GM12878 (cell line): Measurements from ENCODE around the gene MAT2B. TPM values are rescaled to one million over a fixed set of nuclear protein-coding genes. Genes with fewer than 3 reads are reported as not detected.

ENCODE experiments used
- ATAC-seq: fragments of 200-7000 bp; cut with Tn5 transposase; 3 replicates; pipeline ENCODE4 v1.9.1; 2020; ENCODE audit warnings: mild to moderate bottlenecking, moderate library complexity
- Bru-seq: library from RNA; stranded (reverse); fragments of 400-500 nt; gene quantifications from one replicate; lab custom pipeline; 2021; lab: Mats Ljungman, UMichigan
- BruChase-seq, 2 experiments: library from RNA; stranded (reverse); fragments of 400-500 nt; gene quantifications; one replicate each; lab custom pipeline; 2021; lab: Mats Ljungman, UMichigan
- BruUV-seq: library from RNA; stranded (reverse); fragments of 400-500 nt; replicated peaks from 2 replicates; lab custom pipeline; 2021; lab: Mats Ljungman, UMichigan
- CTCF ChIA-PET: fragments of 300-600 bp; sonication (Branson Sonifier 250); formaldehyde crosslinking; extraction: SDS; loops from one replicate; lab custom pipeline; 2021; ENCODE audit warnings: inconsistent platforms; lab: Yijun Ruan, JAX
- POLR2A ChIA-PET: fragments of 350-600 bp; formaldehyde crosslinking; extraction: SDS; loops from one replicate; lab custom pipeline; 2021; ENCODE audit warnings: inconsistent platforms; lab: Charles Lee
- RAD21 ChIA-PET: fragments of 300-600 bp; sonication (Branson Sonifier 250); formaldehyde crosslinking; loops from one replicate; lab custom pipeline; 2023; ENCODE audit warnings: antibody characterized with exemption; ENCODE audit not compliant: unreplicated experiment; lab: Charles Lee
- SMC1A ChIA-PET: fragments of 300-600 bp; sonication (Branson Sonifier 250); formaldehyde crosslinking; loops from one replicate; lab custom pipeline; 2023; ENCODE audit not compliant: unreplicated experiment, uncharacterized antibody; lab: Charles Lee
- DNase-seq: peaks from one replicate; pipeline ENCODE4 v3.0.0-alpha.2; 2011; ENCODE audit warnings: low read depth, low spot score
- FAIRE-seq: peaks from 3 replicates; lab custom pipeline; 2011; peaks lifted over from hg19 to GRCh38; lab: Jason Lieb, UNC
- H2AFZ ChIP-seq: 2 replicates; pipeline ENCODE4 v1.6.0; 2011; ENCODE audit warnings: low read depth, low read length, control low read depth; ENCODE audit not compliant: control insufficient read depth
- H3K27ac ChIP-seq: 2 replicates; pipeline ENCODE4 v1.5.1; 2011; ENCODE audit warnings: control low read depth; ENCODE audit not compliant: control insufficient read depth, insufficient read depth
- H3K27me3 ChIP-seq, 2 experiments: replicated peaks in 1 of 2; 2 replicates each; pipeline versions ENCODE4 v1.6.0 to v1.6.1; 2011; ENCODE audit warnings: low read length in 1 of 2; ENCODE audit not compliant: control insufficient read depth in 2 of 2, insufficient read depth in 2 of 2
- H3K36me3 ChIP-seq, 2 experiments: 2 replicates each; pipeline ENCODE4 v1.5.1; 2011; ENCODE audit warnings: low read length in 1 of 2; ENCODE audit not compliant: control insufficient read depth in 2 of 2, insufficient read depth in 2 of 2
- H3K4me1 ChIP-seq: 2 replicates; pipeline ENCODE4 v1.6.1; 2011; ENCODE audit warnings: mild to moderate bottlenecking, low read length, moderate library complexity, mixed read lengths; ENCODE audit not compliant: control insufficient read depth, insufficient read depth
- H3K4me2 ChIP-seq: 2 replicates; pipeline ENCODE4 v1.6.0; 2011; ENCODE audit warnings: control low read depth; ENCODE audit not compliant: control insufficient read depth, insufficient read depth
- H3K4me3 ChIP-seq: fragments of 200-600 bp; sonication (generic); 2 replicates; pipeline ENCODE4 v1.5.1; 2016
- H3K79me2 ChIP-seq: 2 replicates; pipeline ENCODE4 v1.6.0; 2011; ENCODE audit warnings: low read length; ENCODE audit not compliant: control insufficient read depth, insufficient read depth
- H3K9ac ChIP-seq: 2 replicates; pipeline ENCODE4 v1.8.0; 2011; ENCODE audit warnings: low read length, control low read depth, mixed read lengths; ENCODE audit not compliant: control insufficient read depth, insufficient read depth
- H3K9me3 ChIP-seq: replicated peaks from 3 replicates; pipeline ENCODE4 v1.5.1; 2011; ENCODE audit warnings: mild to moderate bottlenecking, low read length; ENCODE audit not compliant: control insufficient read depth, insufficient read depth
- H4K20me1 ChIP-seq: 2 replicates; pipeline ENCODE4 v1.6.0; 2011; ENCODE audit not compliant: control insufficient read depth, insufficient read depth
- CBX5 ChIP-seq: sonication (generic); IDR thresholded peaks from 2 replicates; pipeline ENCODE4 v1.6.1; 2016; ENCODE audit warnings: low read depth, moderate library complexity, mild to moderate bottlenecking, inconsistent platforms
- CHD2 ChIP-seq: IDR thresholded peaks from 2 replicates; pipeline ENCODE4 v1.6.1; 2011; ENCODE audit warnings: low read depth, low read length, improper control_type of control experiment, borderline replicate concordance
- CREB1 ChIP-seq: IDR thresholded peaks from 2 replicates; pipeline ENCODE4 v1.6.1; 2012; ENCODE audit warnings: low read depth, mild to moderate bottlenecking, inconsistent platforms
- CREM ChIP-seq: IDR thresholded peaks from 2 replicates; pipeline ENCODE4 v1.6.1; 2014; ENCODE audit warnings: antibody characterized with exemption, low read depth
- EGR1 ChIP-seq, 2 experiments: IDR thresholded peaks; 1 replicate in 1 of 2; 2 replicates in 1 of 2; pipeline ENCODE4 v1.6.1; 2011 to 2012; ENCODE audit warnings: low read depth in 2 of 2, low read length in 2 of 2, borderline replicate concordance in 1 of 2, mild to moderate bottlenecking in 1 of 2, moderate library complexity in 1 of 2
- FOXM1 ChIP-seq: IDR thresholded peaks from 2 replicates; pipeline ENCODE4 v1.6.1; 2012; ENCODE audit warnings: low read depth, mild to moderate bottlenecking, inconsistent platforms, low read length, moderate library complexity
- JUND ChIP-seq: IDR thresholded peaks from 2 replicates; pipeline ENCODE4 v1.6.1; 2012; ENCODE audit warnings: low read depth, mild to moderate bottlenecking, low read length, improper control_type of control experiment, moderate library complexity
- LARP7 ChIP-seq: fragments of 450-650 bp; IDR thresholded peaks from 2 replicates; pipeline ENCODE4 v1.6.1; 2017; ENCODE audit warnings: mild to moderate bottlenecking
- NR2C2 ChIP-seq: IDR thresholded peaks from 2 replicates; pipeline ENCODE4 v1.6.1; 2011; ENCODE audit warnings: borderline replicate concordance, low read depth; ENCODE audit not compliant: control insufficient read depth, insufficient read length
- PAX8 ChIP-seq: fragments of 450-650 bp; IDR thresholded peaks from 2 replicates; pipeline ENCODE4 v1.6.1; 2017; ENCODE audit warnings: mild to moderate bottlenecking, moderate library complexity
- POLR2AphosphoS2 ChIP-seq: IDR thresholded peaks from 2 replicates; pipeline ENCODE4 v1.6.1; 2011; ENCODE audit warnings: low read depth, mild to moderate bottlenecking, low read length, improper control_type of control experiment, moderate library complexity
- RCOR1 ChIP-seq: conservative IDR thresholded peaks from 2 replicates; pipeline ENCODE4 v1.6.1; 2012; ENCODE audit warnings: low read depth, low read length, improper control_type of control experiment
- RELA ChIP-seq: fragments of 450-650 bp; IDR thresholded peaks from 2 replicates; pipeline ENCODE4 v1.8.0; 2014; ENCODE audit warnings: borderline replicate concordance; ENCODE audit not compliant: partially characterized antibody
- STAT1 ChIP-seq: fragments of 450-650 bp; conservative IDR thresholded peaks from 2 replicates; pipeline ENCODE4 v1.6.1; 2014; ENCODE audit warnings: antibody characterized with exemption, mild to moderate bottlenecking
- ZBED1 ChIP-seq: IDR thresholded peaks from 2 replicates; pipeline ENCODE4 v1.6.1; 2016; ENCODE audit warnings: borderline replicate concordance
- ZNF217 ChIP-seq: fragments of 450-650 bp; IDR thresholded peaks from 2 replicates; pipeline ENCODE4 v1.6.1; 2017; ENCODE audit warnings: antibody characterized with exemption, mild to moderate bottlenecking
- ZNF24 ChIP-seq: fragments of 450-650 bp; IDR thresholded peaks from 2 replicates; pipeline ENCODE4 v1.6.1; 2017; ENCODE audit warnings: antibody characterized with exemption, mild to moderate bottlenecking
- ZZZ3 ChIP-seq: IDR thresholded peaks from 2 replicates; pipeline ENCODE4 v1.6.1; 2011; ENCODE audit warnings: low read depth; ENCODE audit not compliant: control insufficient read depth, insufficient read length
- WGBS: methylation state at CpG from one replicate; pipeline ENCODE4 v1.1.6; 2016; ENCODE audit warnings: low lambda C conversion rate; ENCODE audit not compliant: insufficient replicate concordance, insufficient coverage; ENCODE audit errors: missing lambda C conversion rate; 5-methylcytosine and 5-hydroxymethylcytosine counted together
- in situ Hi-C: fragments of 300-500 bp; cut with MboI; formaldehyde crosslinking; loops from 9 replicates; pipeline ENCODE4 v1.14.3; 2018; ENCODE audit warnings: mixed read lengths
- intact Hi-C: fragments of 100-400 bp; cut with micrococcal nuclease; formaldehyde crosslinking; loops from one replicate; pipeline ENCODE4 v1.14.2; 2022; ENCODE audit not compliant: unreplicated experiment
- long read RNA-seq, 2 experiments: library from polyadenylated mRNA; unstranded; transcript quantifications; one replicate each; pipeline ENCODE4 v2.0.0, GENCODE V29; 2019 to 2020
- polyA minus RNA-seq, 3 experiments: library from RNA; depleted of rRNA, polyadenylated mRNA; stranded (reverse); fragments of >200 nt; gene quantifications; 2 replicates each; pipeline ENCODE4 v1.2.3, GENCODE V29; 2011
- polyA plus RNA-seq, 11 experiments: library from polyadenylated mRNA; depleted of rRNA in 4 of 11; unstranded in 6 of 11; stranded (reverse) in 5 of 11; fragments of >200 nt; fragmentation: Nextera tagmentation in 4 of 11; fragmentation: Illumina TruSeq in 1 of 11; extraction: Ambion mirVana in 4 of 11; extraction: Trizol in 1 of 11; gene quantifications; 1 replicate in 1 of 11; 2 replicates in 10 of 11; pipeline versions ENCODE4 v1.2.1 to v1.2.3, GENCODE V29; 2011 to 2016; ENCODE audit warnings: inconsistent platforms in 2 of 11, missing spikeins in 2 of 11, low read depth in 1 of 11
- total RNA-seq, 4 experiments: library from RNA; depleted of rRNA in 3 of 4; stranded (reverse); fragments of >200 nt in 3 of 4; fragmentation: Illumina TruSeq in 1 of 4; extraction: Trizol in 1 of 4; gene quantifications; 2 replicates each; pipeline versions ENCODE4 v1.2.1 to v1.2.3, GENCODE V29; 2013 to 2021

MAT2B gene
- total RNA-seq (2013; cell fraction: nucleolus; rRNA removed): 33.1 and 35.1 TPM in 2 replicates
- total RNA-seq (2014; rRNA removed): 43.2 and 53.3 TPM in 2 replicates
- total RNA-seq (2014; rRNA removed; fragmentation: Illumina TruSeq; extraction: Trizol): 46.4 and 48.5 TPM in 2 replicates
- 48.0 and 49.7 TPM in 2 replicates for total RNA-seq (2021)
- 39.7 TPM for polyA plus RNA-seq (2011; ENCODE audit: low read depth)
- 96.8 and 98.5 TPM in 2 replicates for polyA plus RNA-seq (2011; rRNA removed)
- polyA plus RNA-seq (2011; cell fraction: cytosol; rRNA removed): 28.4 and 28.9 TPM in 2 replicates
- polyA plus RNA-seq (2011; cell fraction: nucleus; rRNA removed): 27.6 and 27.7 TPM in 2 replicates
- 49.7 and 62.4 TPM in 2 replicates for polyA plus RNA-seq (2012)
- 61.9 and 75.9 TPM in 2 replicates for polyA plus RNA-seq (2014; fragmentation: Illumina TruSeq; extraction: Trizol)
- polyA plus RNA-seq (2014; fragmentation: Nextera tagmentation; extraction: Ambion mirVana): 10 to 100 TPM; 65.5 to 77.7 TPM
- 37.6 and 46.4 TPM in 2 replicates for polyA plus RNA-seq (2014; rRNA removed)
- polyA plus RNA-seq (2016; fragmentation: Nextera tagmentation; extraction: Ambion mirVana): 100 to 1,000 TPM; 119 to 122 TPM
- polyA minus RNA-seq (2011; rRNA and poly(A)+ RNA removed): 29.9 and 47.2 TPM in 2 replicates
- 13.9 and 17.6 TPM in 2 replicates for polyA minus RNA-seq (2011; cell fraction: cytosol; rRNA and poly(A)+ RNA removed)
- 9.1 and 15.5 TPM in 2 replicates for polyA minus RNA-seq (2011; cell fraction: nucleus; rRNA and poly(A)+ RNA removed)
- Bru-seq, nascent RNA: percentile 93 among the genes with signal in this experiment
- BruChase-seq, experiment 1, labeled RNA remaining after a 6-hour chase: percentile 94 among the genes with signal in this experiment
- BruChase-seq, experiment 2, labeled RNA remaining after a 2-hour chase: percentile 93 among the genes with signal in this experiment
- long read RNA-seq, experiment 1, transcript MAT2B-202 (7 exons, 2,103 nt): major isoform, 104 of 134 reads
- long read RNA-seq, experiment 1, transcript MAT2B-201 (7 exons, 2,226 nt): minor isoform, 21 of 134 reads
- long read RNA-seq, experiment 1, partial matches to known transcripts: 3 of 134 reads
- long read RNA-seq, experiment 1, other reads (novel, unspliced or antisense): 6 of 134 reads
- long read RNA-seq, experiment 2, transcript MAT2B-202 (7 exons, 2,103 nt): major isoform, 317 of 421 reads
- long read RNA-seq, experiment 2, transcript MAT2B-201 (7 exons, 2,226 nt): minor isoform, 73 of 421 reads
- long read RNA-seq, experiment 2, partial matches to known transcripts: 15 of 421 reads
- long read RNA-seq, experiment 2, other reads (novel, unspliced or antisense): 16 of 421 reads

GRCh38 chr5:163505368-163506094, at the start of gene MAT2B:
TSS of gene MAT2B (plus strand) at chr5:163505619. CDS start at chr5:163505687, 68 bp downstream.
- H3K4me3 ChIP-seq: peak within 1 kb of the TSS; percentile 84
- FAIRE-seq (peak; percentile 84), DNase-seq (peak; percentile 74), ATAC-seq (peak; percentile 92)
- H3K9ac ChIP-seq: peak within 1 kb of the TSS; percentile 93
- H3K4me2 ChIP-seq: peak within 1 kb of the TSS; percentile 93
- ChIA-PET RAD21 (interaction anchor here (1.0 to 2.1 kb wide), 3 partner anchors 41 to 67 kb away, joined by 4 to 22 read pairs (median 8); partner anchors contain the start of genes CCNG1, HMMR and NUDCD2), SMC1A (interaction anchor here (1.1 to 3.7 kb wide), 6 partner anchors 22 to 67 kb away, joined by 3 to 14 read pairs (median 4); partner anchors contain the start of gene HMMR), POLR2A (interaction anchor here (0.6 to 4.6 kb wide), 9 partner anchors 16 to 68 kb away, joined by 3 to 61 read pairs (median 4); partner anchors contain the start of genes CCNG1, HMMR and NUDCD2), CTCF (interaction anchor here (0.7 to 1.1 kb wide), 6 partner anchors 22 to 1176 kb away, joined by 3 to 9 read pairs (median 4); no protein-coding TSS in a partner anchor)
- peaks cover 3% of the 10 kb centered on the region; the same call in 1 of the 2 replicates for H3K4me1 ChIP-seq
- intact Hi-C loops: loop anchor here (1.0 to 5.0 kb wide), 3 partner anchors 45 to 408 kb away; partner anchors contain the start of genes CCNG1, HMMR and NUDCD2
- no peaks in the 10 kb centered on the region for H3K9me3 ChIP-seq
- 3% methylated on average over 64 of the region's 64 CpGs for WGBS
- H3K36me3 ChIP-seq: no peaks in the 10 kb centered on the region
- no TSS peak for BruUV-seq
- H3K27me3 ChIP-seq: no peaks in the 10 kb centered on the region
- peaks cover 56% of the 10 kb centered on the region for H3K79me2 ChIP-seq
- no peaks in the 10 kb centered on the region for H4K20me1 ChIP-seq
- H2AFZ ChIP-seq: peak within 1 kb of the TSS; percentile 89
- in situ Hi-C loops: no loop called here
- H3K27ac ChIP-seq: peak within 1 kb of the TSS; percentile 43
- TF ChIP-seq STAT1 (no peak), POLR2AphosphoS2 (peak; percentile 79; the same call in 1 of the 2 replicates), PAX8 (no peak), JUND (no peak), ZNF217 (no peak), RCOR1 (no peak), CBX5 (peak; percentile 76; the same call in 1 of the 2 replicates), FOXM1 (peak; percentile 45), RELA (peak; percentile 57), ZZZ3 (no peak), CREB1 (peak; percentile 82; the same call in 1 of the 2 replicates), NR2C2 (no peak), ZNF24 (no peak), CREM (peak; percentile 63), EGR1 (IDR thresholded peaks at IDR 0.05; ENCODE audit: borderline replicate concordance in 1 of 2, low read depth in 2 of 2, low read length in 2 of 2) (peak in 1 of 2 experiments; percentile 82; a peak in 2 of 3 replicates), ZBED1 (0 out of 2 replicates have a peak, but pooled peaks have one; percentile 17), CHD2 (peak; percentile 80; the same call in 1 of the 2 replicates), LARP7 (0 out of 2 replicates have a peak, but pooled peaks have one; percentile 68)
